HG02588 (cell line): ENCODE measurements around the gene BACE2.

Source experiments
- ATAC-seq: cut with Tn5 transposase; IDR thresholded peaks from one replicate; pipeline ENCODE4 v1.9.1; 2021; ENCODE audit warnings: mild to moderate bottlenecking, moderate library complexity; ENCODE audit not compliant: unreplicated experiment

BACE2 gene

DNA sequence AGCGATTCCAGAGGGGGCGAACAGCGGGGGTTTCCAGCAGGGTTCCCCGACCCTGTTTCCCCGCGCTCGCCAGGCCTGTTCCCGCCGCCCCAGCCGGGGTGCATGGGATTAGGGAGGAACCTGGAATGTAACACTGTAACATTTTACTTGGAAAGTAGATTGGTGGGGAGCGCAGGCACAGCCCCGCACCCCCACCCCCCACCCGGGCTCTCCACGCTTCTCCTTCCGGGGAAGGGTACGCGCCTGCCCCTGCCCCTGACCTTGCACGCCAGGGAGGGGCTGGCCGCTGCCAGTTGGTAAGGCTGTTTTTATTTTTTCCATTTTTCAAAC is 149.1 kb downstream of the BACE2 start:
- ATAC-seq: no peak

- ATAC-seq: no peak
Measured at GRCh38 chr21:41317458-41317857, 149.5 kb downstream of the BACE2 start.

DNA sequence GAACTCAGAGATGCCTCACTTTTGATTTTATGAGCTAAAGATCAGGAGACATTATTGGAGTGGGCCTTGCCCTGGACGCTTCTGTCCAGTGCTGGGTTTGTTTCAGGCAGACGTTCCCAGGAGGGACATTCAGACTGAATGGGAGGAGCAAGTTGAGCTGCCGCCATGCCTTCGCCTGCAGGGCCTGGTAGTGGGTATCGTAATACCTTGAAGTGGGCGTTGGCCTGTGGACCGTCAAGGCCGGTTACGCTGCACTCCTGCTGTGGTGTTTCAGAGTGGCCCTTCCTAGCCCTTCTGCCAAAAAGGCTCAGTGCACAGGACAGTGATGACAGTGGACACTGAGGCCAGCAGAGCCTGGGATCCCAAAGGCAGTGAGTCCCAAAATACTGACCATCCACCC is 150.3 kb downstream of the BACE2 start:
- no peak for ATAC-seq

DNA sequence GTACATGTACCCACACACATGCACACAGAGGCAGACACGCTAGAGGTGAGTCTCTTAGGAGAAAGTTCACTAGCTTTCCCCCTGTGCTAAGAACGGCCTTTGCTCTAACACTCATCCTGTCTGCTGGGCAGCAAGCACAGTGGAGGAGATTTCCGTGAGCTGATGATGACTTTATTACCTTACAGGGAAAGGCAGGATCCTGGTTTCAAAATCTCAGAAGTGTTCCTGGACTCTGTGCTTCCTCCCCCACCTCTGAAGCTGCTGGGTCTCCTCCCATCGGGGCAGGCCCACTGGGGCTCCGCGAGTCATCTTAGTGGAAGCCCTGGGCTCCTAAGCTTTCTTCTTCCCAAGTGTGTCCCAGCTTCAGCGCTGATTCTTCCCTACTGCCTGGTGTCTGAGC is 151.3 kb downstream of the BACE2 start:
- no peak for ATAC-seq

- ATAC-seq: no peak
Measured at GRCh38 chr21:41321211-41321907, 153.4 kb downstream of the BACE2 start.

DNA sequence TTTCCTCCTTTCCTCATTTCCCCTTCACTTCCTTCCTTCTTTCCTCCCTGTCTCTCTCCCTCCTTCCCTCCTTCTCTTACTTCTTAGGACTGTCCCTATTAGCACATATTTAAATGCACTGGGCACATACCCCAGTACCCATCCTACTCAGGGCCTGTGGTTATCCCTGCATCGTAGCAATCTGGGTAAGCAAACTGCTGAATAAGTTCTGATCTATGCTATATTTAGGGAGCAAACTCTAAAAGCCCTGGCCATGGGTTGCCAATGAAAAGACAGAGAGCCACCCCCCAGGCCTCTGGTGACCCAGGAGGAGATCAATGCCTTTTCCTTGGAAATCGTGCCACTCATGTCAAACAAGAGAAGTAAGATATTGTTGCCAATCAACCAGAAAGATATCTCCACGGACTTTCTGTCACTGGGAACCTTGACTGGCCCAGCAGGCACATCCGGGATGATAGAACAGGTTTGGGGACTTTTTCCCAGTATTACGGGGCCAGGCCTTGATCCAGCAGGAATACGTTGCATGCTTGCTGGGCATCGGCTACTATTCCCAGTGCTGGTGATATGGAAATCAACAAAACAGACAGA is 154.0 kb downstream of the BACE2 start:
- no peak for ATAC-seq

- no peak for ATAC-seq
Measured at GRCh38 chr21:41322496-41323382, 154.8 kb downstream of the BACE2 start.

- ATAC-seq: no peak
Measured at GRCh38 chr21:41325138-41325912, 157.4 kb downstream of the BACE2 start.

- ATAC-seq: no peak
Measured at GRCh38 chr21:41326414-41327080, 158.6 kb downstream of the BACE2 start.

DNA sequence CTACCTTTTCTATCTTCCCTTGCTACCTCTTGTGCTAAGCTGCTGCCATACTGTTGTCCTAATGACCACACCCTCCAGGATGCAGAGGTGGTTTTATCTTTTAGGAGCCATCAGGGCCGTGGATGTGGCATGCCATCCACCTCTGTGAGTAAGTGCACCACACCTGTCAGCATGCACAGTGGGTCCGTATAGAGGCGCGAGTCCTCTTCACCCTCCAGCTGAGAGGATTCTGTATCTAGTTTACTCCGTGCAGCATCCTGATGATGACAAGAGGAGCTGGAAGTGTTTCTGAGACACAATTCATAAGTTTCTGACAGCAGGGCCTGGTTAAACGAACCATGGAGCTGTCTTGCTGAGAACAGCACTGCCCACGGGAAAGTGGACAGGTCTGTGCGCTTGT is 159.8 kb downstream of the BACE2 start:
- no peak for ATAC-seq

- ATAC-seq: no peak
Measured at GRCh38 chr21:41328660-41329607, 161.0 kb downstream of the BACE2 start.
